HG03354 (cell line): ENCODE data around the gene ATG10.
"Not testable (repeated sequence)": the region's sequence is repeated elsewhere in the genome, so short reads cannot be mapped to it uniquely, and the experiment has no call there.

Experiments used
- ATAC-seq: cut with Tn5 transposase; IDR thresholded peaks from one replicate; pipeline ENCODE4 v1.9.1; 2021; ENCODE audit warnings: mild to moderate bottlenecking; ENCODE audit not compliant: unreplicated experiment, poor library complexity, severe bottlenecking

ATG10 gene

DNA sequence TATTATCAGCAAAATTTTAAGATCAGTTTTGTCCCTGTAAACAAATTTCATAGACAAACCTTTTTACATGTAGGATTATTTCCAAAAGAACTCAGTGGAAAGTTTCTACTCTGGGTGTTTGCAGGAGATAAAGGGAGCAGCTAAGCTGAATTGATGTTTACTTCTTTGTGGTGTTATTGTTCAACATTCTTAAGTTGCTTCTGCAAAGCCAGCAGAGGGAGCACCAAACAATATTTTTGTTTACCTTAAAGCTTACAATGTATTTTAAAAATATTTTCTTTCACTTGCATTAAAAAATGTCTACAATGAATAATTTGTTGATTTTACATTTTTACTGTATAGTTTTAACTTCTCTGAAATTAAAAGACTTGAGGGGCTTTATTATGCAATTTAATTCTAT is 135.4 kb downstream of the ATG10 start:
- no peak for ATAC-seq

DNA sequence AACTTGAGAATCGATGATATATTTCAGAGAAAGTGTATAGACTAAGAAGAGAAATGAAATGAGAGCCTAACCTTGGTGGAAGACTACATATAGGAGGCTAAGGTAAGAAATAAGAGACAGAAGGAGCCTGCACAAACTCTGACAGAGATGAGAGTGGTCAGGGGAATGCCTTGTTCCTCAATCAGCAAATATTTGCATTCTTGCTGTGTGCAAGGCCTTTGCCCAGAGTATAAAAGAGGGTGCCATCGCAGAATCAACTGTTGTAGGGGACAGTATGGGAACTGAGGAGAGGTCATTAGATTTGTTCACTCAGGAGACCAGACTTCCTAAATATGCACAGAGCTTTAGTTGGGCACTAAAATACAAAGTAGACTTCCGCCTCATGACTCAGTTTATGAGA is 137.2 kb downstream of the ATG10 start:
- no peak for ATAC-seq

DNA sequence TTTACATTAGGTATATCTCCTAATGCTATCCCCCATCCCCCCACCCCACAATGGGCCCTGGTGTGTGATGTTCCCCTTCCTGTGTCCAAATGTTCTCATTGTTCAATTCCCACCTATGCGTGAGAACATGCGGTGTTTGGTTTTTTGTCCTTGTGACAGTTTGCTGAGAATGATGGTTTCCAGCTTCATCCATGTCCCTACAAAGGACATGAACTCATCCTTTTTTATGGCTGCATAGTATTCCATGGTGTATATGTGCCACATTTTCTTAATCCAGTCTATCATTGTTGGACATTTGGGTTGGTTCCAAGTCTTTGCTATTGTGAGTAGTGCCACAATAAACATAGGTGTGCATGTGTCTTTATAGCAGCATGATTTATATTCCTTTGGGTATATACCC is 138.1 kb downstream of the ATG10 start:
- not testable (repeated sequence) for ATAC-seq

DNA sequence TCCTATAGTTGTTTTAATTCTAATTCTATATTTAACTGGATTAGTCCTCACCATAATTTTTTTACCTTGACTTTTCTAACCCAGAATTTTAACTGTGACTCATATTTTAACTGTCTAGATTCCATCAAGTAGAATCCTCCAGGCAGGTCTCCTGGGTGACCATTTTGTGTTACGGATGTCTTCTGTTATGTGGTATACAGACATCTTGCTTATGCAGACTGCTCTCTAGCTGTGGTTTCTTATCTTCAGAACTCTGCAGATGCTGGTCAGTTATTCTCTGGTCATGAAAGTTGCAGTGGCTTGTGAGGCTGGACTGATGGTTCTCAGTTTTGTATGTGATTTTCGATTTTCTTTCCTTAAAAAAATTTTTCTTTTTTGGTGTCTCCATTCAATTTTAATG is 139.4 kb downstream of the ATG10 start:
- no peak for ATAC-seq

DNA sequence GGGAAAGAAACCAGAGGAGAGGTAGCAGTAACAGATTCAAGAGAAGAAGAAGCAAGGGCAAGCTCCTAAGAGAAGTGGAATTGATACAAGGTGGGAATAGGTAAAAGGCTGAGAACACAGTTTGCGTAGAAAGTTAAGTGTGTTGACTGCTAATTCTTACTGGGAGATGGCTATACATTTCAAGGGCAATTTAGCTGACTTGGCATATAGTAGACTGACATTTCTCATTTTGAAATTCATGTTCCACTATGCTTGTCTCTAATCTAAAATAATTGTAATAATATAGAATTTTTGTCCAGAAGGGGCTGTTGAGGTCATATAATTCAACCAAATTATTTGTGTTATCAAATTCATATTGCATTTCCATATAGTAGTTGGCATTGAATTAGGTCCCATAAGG is 144.0 kb downstream of the ATG10 start:
- no peak for ATAC-seq

DNA sequence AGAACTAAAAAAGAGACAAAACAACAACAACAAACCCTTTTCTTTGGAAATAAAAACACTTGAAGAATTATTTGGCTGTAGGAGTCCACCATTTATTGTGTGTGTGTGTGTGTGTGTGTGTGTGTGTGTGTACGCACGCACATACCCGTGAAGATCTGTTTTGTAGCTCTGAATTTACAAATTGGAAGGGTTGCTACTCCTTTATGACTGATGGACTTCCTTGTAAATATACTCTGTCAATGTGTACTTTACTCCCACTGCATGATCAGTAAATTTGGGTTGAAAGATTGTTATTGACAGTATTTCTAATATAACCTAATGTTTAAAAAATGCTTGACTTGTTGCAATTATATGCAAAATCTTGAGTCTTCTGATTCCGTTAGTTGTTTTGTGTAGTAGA is 148.1 kb downstream of the ATG10 start:
- no peak for ATAC-seq

DNA sequence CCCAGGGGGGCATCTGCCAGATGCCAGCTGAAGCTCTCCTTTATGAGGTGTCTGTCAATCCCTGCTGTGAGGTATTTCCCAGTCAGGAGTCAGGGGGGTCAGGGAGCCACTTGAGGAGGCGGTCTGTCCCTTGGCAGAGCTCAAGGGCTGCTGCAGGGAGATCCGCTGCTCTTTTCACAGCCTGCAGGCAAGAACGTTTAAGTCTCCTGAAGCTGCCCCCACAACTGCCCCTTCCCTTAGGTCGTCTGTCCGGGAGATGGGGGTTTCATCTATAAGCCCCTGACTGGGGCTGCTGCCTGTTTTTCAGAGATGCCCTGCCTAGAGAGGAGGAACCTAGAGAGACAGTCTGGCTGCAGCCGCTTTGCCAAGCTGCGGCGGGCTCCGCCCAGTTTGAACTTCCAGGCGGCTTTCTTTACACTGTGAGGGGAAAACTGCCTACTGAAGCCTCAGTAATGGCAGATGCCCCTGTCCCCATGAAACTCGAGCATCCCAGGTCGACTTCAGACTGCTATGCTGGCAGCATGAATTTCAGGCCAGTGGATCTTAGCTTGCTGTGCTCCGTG is 158.0 kb downstream of the ATG10 start:
- ATAC-seq, result no peak

DNA sequence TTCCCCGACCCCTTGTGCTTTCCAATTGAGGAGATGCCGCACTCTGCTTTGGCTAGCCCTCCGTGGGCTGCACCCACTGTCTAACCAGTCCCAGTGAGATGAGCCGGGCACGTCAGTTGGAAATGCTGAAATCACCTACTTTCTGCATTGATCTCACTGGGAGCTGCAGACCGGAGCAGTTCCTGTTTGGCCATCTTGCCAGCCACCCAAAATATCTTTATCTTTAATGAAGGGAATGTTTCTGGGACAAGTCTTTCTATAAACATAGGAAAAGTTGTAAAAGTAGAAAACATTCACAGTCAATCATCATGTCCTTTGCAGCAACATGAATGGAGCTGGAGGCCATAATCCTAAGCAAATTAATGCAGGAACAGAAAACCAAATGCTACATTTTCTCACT is 158.8 kb downstream of the ATG10 start:
- no peak for ATAC-seq

DNA sequence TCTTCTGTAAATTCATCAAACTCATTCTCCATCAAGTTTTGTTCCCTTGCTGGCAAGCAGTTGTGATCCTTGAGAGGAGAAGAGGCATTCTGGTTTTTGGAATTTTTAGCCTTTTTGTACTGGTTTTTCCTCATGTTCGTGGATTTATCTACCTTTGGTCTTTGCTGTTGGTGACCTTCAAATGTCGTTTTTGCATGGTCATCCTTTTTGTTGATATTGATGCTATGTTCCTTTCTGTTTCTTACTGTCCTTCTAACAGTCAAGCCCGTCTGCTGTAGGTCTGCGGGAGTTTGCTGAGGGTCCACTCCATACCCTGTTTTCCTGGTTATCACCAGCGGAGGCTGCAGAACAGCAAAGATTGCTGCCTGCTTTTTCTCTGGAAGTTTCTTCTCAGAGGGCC is 165.4 kb downstream of the ATG10 start:
- no peak for ATAC-seq

DNA sequence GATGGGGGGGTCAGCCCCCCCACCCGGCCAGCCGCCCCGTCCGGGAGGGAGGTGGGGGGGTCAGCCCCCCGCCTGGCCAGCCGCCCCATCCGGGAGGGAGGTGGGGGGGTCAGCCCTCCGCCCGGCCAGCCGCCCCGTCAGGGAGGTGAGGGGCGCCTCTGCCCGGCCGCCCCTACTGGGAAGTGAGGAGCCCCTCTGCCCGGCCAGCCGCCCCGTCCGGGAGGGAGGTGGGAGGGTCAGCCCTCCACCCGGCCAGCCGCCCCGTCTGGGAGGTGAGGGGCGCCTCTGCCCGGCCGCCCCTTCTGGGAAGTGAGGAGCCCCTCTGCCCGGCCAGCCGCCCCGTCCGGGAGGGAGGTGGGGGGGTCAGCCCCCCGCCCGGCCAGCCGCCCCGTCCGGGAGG is 168.0 kb downstream of the ATG10 start:
- not testable (repeated sequence) for ATAC-seq

DNA sequence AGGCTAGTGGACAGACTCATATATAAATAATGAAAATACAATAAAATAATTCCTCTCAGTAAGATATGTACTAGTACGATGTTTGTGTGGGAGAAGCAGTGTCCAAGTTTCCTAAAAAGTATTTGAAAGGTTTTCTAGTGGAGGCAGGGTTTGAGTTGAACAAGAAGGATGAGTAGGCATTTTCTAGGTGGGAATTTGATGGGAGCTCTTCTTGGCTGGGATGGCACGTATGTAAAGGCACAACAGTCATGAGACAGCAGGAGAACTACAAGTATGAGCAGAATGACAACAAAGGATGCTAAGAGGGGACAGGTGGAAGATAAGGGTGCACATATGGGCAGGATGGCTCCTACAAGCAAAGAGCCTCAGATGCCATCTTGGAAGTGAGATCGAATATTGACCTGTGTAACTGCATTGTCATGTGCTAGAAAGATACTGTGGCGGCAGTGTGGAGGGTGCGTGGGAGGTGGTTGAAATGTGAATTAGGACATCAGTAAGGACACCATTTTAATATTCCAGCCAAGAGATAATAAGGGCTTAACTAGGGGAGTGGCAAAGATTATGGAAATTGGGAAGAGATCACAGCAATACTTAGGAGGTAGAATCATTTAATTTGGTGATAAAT is 170.5 kb downstream of the ATG10 start:
- ATAC-seq, result no peak

DNA sequence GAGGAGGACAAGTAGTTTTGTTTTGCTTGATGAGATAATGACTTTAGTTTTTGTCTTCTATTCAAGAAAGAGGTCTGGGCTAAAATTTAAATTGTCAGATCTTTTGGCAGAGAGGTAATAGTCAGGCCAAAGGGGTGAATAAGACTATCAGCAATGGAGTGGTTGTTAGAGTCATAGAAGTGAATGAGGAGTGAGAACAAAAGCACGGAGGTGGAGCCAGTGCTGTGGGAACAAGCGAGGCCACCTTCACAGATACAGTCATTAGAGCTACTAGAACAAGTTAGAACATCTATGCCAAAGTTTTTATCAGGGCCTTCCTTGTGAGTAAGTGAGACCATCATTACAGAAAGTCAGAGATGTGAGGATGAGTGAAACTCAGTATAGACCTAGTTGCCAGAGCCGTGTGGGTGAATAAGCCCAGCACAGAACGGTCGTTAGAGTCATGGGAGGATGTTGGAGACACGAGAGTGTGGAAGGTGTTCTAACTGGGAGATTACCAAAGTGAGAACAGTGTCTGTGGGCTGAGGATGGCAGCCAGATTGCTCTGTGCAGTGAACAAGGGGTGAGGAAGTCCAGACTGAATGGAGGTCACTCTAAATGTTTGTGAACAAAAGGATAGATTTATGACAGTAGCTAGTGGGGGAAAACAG is 171.2 kb downstream of the ATG10 start:
- no peak for ATAC-seq

DNA sequence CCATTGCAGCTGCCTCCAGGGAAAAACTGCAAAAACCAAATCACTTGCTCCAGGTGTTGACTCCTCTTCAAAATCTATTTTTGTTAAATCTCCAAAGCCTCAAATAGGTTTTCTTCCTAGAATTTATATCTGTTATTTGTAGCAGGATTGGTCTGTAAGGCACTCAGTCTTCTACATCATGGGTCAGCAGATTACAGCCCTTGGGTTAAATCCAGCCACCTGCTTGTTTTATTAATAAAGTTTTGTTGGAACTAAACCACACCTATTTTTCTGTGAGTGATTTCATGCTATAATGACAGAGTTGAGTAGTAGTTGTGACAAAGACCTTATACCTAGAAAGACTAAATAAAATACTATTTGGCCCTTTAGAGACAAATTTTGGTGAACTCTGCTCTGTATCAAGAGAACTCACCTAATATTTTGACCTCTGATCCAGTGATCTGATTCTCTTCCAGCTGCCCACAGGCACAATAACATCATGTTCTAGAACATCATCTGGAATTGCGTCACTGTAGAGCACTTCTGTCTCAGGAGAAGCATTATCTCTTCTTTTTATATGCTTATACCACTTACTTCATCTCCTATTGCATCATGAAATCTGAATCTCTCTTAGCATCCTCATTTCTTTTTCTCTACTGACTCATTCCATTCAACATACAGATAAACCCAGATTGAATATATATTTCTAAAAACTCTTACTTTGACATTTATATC is 176.2 kb downstream of the ATG10 start:
- ATAC-seq, result no peak

DNA sequence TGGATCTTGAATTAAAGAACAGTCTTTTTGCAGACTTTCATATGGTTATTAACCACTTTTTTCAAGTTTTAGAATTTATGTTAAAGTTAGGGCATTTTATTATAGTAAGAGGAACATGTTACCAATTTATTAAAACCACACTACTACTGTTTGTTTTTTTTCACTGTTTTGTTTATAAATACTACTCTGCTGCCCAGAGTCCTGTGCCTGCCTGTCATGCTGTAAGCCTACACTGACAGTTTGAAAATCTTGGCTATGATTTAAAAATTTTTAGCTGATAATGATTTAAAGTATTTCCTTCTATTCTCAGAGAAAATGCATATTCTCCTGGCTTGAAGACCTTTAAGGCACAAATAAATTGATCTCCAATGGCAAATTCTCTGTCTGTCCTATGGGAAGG is 177.6 kb downstream of the ATG10 start:
- ATAC-seq, result no peak

DNA sequence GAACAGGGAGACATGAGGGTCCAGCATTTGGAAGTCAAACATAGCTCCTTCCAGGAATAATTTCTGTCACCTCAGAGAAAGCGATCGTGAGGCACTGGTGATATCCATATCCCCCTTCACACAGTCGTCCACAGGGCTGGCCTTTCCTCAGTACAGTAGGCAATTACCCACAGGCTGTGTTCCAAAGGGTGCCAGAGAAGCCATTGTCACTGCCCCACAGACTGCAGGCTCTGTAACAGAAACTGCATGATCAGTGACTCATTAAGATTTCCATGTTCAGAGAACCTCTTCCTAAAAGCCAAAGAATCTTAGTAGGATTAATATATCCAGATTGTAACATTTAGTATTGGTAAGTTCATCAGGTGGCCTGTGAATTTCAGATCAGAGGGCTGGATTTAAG is 178.7 kb downstream of the ATG10 start:
- no peak for ATAC-seq

DNA sequence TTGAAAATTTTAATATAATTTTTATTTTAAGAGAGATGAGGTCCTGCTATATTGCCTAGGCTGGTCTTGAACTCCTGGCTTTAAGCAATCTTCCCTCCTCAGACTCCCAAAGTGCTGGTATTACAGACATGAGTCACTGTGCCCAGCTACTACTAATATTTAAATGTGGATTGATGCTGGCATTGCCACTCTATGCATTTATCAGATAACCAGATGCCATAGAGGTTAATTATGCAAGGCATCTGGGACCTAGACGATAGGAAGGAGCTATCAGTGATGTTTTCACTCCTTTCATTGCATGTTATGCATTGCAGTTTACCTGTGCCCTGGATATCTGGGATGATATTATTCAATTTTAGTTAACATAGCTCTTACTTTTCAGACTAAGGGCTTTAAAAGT is 179.4 kb downstream of the ATG10 start:
- no peak for ATAC-seq

DNA sequence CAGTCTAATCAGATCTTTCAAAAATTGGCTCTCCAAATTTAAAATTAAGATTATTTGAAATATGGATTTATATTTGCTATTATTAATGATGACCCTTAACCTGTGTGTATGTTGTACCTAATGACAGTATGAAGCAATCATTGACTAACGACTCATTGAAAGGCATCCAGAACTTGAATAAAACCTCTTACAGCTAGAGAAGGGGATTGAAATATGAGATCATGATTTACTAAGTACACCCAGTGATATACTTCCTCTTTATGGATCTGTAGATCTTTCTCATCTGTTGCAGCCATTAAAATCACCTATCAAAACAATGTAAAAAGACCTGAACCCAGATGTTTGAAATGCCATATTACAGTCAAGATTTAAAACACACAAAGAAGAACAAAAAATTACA is 179.8 kb downstream of the ATG10 start:
- ATAC-seq, result no peak

DNA sequence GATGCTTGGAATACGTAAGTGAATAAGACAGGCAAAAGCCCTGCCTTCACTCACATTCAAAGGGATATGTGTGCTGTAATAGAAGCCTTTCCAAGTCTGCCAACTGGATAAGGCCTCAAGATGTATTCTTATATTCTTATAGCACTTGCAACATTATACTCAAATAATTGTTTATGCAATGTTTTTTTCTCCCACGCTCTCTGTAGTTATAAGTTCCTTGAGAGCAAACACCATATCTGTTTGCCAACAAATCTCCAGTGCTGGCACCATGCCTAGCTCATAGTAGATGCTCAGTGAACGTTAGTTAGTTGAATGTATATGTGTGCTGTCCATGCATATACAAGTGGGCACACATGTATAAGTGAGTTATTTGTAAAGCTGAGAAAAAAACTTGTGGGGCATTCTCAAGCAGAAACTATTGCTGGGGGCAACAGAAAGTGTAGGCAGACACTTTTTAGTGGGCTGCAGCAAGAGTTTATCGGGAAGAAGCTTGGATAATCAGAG is 181.2 kb downstream of the ATG10 start:
- ATAC-seq, result no peak

DNA sequence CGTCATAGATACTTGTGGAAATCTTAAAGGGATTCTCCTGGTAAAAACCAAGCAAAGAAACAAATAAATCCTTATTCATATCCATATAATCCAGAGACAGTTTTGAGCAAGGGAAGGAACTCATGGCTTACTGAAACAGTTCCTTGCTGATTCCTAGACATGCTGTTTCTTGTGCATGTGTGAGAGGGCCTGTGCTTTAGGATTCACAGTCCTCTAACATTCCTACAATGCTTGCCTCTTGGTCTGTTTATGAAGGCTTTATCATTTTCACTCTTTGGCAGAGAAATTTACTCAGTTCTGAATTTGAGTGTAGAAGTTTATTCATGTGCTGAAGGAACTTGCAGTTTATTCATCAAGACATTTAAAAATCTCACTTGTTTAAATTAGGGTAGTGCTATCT is 183.0 kb downstream of the ATG10 start:
- no peak for ATAC-seq

DNA sequence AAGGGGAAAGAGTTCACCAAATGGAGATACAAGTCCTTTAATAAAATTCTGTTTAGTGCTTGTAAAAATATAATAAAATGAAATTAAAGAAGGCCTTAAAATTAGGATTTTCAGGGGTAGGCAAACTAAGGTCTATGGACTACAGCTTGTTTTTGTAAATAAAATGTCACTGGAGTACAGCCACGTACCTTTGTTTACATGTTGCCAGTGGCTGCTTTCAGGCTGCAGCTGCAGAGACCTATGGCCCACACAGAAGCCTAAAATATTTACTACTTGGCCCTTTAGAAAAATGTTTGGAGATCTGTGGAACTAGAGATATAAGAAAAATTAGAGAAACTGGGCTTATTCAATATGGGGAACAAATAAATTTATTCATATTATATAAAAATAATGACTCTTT is 183.5 kb downstream of the ATG10 start:
- ATAC-seq, result no peak

DNA sequence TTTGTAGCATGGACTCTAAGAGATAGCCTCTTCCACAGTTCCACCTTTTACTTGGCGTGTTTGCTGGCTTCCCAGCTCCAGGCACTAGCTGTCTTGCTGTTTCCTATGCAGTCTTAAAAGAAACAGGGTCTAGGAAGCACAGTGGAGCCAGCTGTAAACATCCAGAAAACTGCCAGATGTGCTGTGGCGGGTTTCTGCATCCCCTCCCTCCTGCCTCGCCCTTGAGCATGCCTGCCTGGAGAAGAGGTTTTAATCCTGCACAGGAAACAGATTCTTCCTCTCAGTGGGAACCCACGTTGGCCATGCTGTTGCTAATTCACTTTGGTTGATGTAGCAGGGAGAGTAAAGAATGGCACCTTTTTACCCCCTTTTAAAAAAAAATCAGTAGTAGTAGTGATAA is 185.1 kb downstream of the ATG10 start:
- ATAC-seq, result no peak
